HEK293T (cell line): Measurements from ENCODE around the gene LIMCH1.

Experiments used
- BHLHE40 ChIP-seq: fragments of 450-650 bp; IDR thresholded peaks from 2 replicates; pipeline ENCODE4 v1.6.1; 2016; ENCODE audit warnings: mild to moderate bottlenecking, moderate library complexity, borderline replicate concordance
- CTBP1 ChIP-seq: fragments of 450-650 bp; IDR thresholded peaks from 2 replicates; pipeline ENCODE4 v1.6.1; 2016; ENCODE audit warnings: borderline replicate concordance
- ELF4 ChIP-seq: fragments of 450-650 bp; IDR thresholded peaks from 2 replicates; pipeline ENCODE4 v1.6.1; 2017; ENCODE audit warnings: antibody characterized with exemption
- FOXA1 ChIP-seq: fragments of 450-650 bp; IDR thresholded peaks from 2 replicates; pipeline ENCODE4 v1.6.1; 2016; ENCODE audit warnings: mild to moderate bottlenecking
- FOXK2 ChIP-seq: fragments of 450-650 bp; IDR thresholded peaks from 2 replicates; pipeline ENCODE4 v1.6.1; 2016; ENCODE audit warnings: mild to moderate bottlenecking
- FOXM1 ChIP-seq: fragments of 450-650 bp; IDR thresholded peaks from 2 replicates; pipeline ENCODE4 v1.6.1; 2017; ENCODE audit warnings: mild to moderate bottlenecking, borderline replicate concordance
- HDGF ChIP-seq: fragments of 450-650 bp; IDR thresholded peaks from 2 replicates; pipeline ENCODE4 v1.6.1; 2017; ENCODE audit warnings: antibody characterized with exemption, borderline replicate concordance
- NFRKB ChIP-seq: fragments of 450-650 bp; IDR thresholded peaks from 2 replicates; pipeline ENCODE4 v1.6.1; 2016; ENCODE audit warnings: mild to moderate bottlenecking, moderate library complexity
- SP1 ChIP-seq: fragments of 450-650 bp; IDR thresholded peaks from 2 replicates; pipeline ENCODE4 v1.6.1; 2017
- SUZ12 ChIP-seq: fragments of 450-650 bp; IDR thresholded peaks from 2 replicates; pipeline ENCODE4 v1.6.1; 2016; ENCODE audit warnings: mild to moderate bottlenecking
- TARDBP ChIP-seq: fragments of 450-650 bp; IDR thresholded peaks from 2 replicates; pipeline ENCODE4 v1.6.1; 2016
- ZNF384 ChIP-seq: fragments of 450-650 bp; IDR thresholded peaks from 2 replicates; pipeline ENCODE4 v1.6.1; 2016
- TF ChIP-seq, protein P1 (sequence below): fragments of 450-650 bp; IDR thresholded peaks from 2 replicates; pipeline ENCODE4 v1.6.1; 2016

DNA sequence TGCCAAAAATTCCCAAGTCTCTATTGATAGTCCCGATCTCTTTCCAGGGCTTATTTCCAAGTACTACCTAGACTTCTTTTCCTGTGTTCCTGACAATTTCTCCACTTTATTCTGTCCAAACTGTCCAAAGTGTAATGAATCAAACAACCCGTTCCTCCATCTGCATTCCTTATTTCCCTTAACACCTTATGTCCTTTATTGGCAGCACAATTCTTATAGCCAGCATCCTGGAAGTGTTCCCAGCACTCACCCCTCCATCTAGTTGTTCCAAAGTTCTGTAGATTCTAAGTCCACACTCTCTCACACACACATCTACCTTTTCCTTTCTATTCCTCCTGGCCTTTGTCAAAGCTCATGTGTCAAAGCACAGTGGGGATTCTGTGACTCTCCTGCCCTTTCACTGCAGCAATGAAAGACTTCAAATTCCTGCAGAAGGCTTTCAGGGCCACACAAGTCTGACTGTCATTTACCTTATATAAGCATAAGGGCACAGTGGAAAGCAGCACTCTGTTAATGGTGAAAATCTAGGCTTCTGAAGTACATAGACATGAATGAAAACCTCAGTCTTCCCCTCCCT, 22.1 kb downstream of the LIMCH1 start:
- TF ChIP-seq SP1 (no peak), BHLHE40 (no peak), NFRKB (no peak), HDGF (no peak), CTBP1 (no peak), SUZ12 (no peak), FOXK2 (no peak), ELF4 (no peak), TARDBP (no peak), FOXA1 (no peak), FOXM1 (no peak), ZNF384 (no peak)
- TF ChIP-seq, protein P1, sequence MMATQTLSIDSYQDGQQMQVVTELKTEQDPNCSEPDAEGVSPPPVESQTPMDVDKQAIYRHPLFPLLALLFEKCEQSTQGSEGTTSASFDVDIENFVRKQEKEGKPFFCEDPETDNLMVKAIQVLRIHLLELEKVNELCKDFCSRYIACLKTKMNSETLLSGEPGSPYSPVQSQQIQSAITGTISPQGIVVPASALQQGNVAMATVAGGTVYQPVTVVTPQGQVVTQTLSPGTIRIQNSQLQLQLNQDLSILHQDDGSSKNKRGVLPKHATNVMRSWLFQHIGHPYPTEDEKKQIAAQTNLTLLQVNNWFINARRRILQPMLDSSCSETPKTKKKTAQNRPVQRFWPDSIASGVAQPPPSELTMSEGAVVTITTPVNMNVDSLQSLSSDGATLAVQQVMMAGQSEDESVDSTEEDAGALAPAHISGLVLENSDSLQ = no peak
